HepG2 (cell line): Measurements from ENCODE around the gene OR10AD1. TPM values are rescaled to one million over a fixed set of nuclear protein-coding genes. Genes with fewer than 3 reads are reported as not detected.

Experiments
- ATAC-seq: fragments of 200-7000 bp; cut with Tn5 transposase; 3 replicates; pipeline ENCODE4 v1.9.1; 2020; ENCODE audit warnings: mild to moderate bottlenecking, moderate library complexity
- BruUV-seq: library from RNA; stranded (reverse); fragments of 400-500 nt; replicated peaks from 2 replicates; lab custom pipeline; 2021; lab: Mats Ljungman, UMichigan
- CTCF ChIA-PET: fragments of 300-600 bp; formaldehyde crosslinking; extraction: SDS; loops from one replicate; lab custom pipeline; 2021; ENCODE audit warnings: low total read pairs, inconsistent platforms, low intra/inter-chr PET ratio; lab: Yijun Ruan, JAX
- POLR2A ChIA-PET: fragments of 350-600 bp; sonication (Branson Sonifier 250); formaldehyde crosslinking; loops from one replicate; lab custom pipeline; 2020; ENCODE audit warnings: antibody characterized with exemption, inconsistent platforms; lab: Yijun Ruan, JAX
- DNase-seq: peaks from one replicate; pipeline ENCODE4 v3.0.0-alpha.2; 2015; ENCODE audit warnings: low spot score
- FAIRE-seq: peaks from 3 replicates; lab custom pipeline; 2011; peaks lifted over from hg19 to GRCh38; lab: Jason Lieb, UNC
- H2AFZ ChIP-seq: one replicate; pipeline ENCODE4 v1.6.1; 2011; ENCODE audit warnings: low read length, inconsistent platforms
- H3K27ac ChIP-seq: fragments of 300-600 bp; 3 replicates; pipeline ENCODE4 v1.8.0; 2011; ENCODE audit warnings: mixed run types, mild to moderate bottlenecking, mixed read lengths, low read length, inconsistent platforms; ENCODE audit not compliant: insufficient read depth; ENCODE audit errors: extremely low read length
- H3K27me3 ChIP-seq, 2 experiments: fragments of 200-600 bp in 1 of 2; 2 replicates in 1 of 2; 3 replicates in 1 of 2; pipeline versions ENCODE4 v1.6.0 to v1.8.0; 2011; ENCODE audit warnings: low read length in 2 of 2, mild to moderate bottlenecking in 2 of 2, moderate library complexity in 2 of 2, inconsistent platforms in 1 of 2; ENCODE audit not compliant: insufficient read depth in 2 of 2, control insufficient read depth in 1 of 2
- H3K36me3 ChIP-seq, 2 experiments: fragments of 200-600 bp in 1 of 2; replicated peaks in 1 of 2; 2 replicates in 1 of 2; 3 replicates in 1 of 2; pipeline versions ENCODE4 v1.5.1 to v1.8.0; 2011; ENCODE audit warnings: low read length in 2 of 2, inconsistent platforms in 1 of 2; ENCODE audit not compliant: insufficient read depth in 2 of 2, control insufficient read depth in 1 of 2
- H3K4me1 ChIP-seq: 2 replicates; pipeline ENCODE4 v1.5.1; 2012; ENCODE audit warnings: low read length, inconsistent platforms; ENCODE audit not compliant: insufficient read depth
- H3K4me2 ChIP-seq: 2 replicates; pipeline ENCODE4 v1.6.0; 2011; ENCODE audit warnings: low read depth, low read length, inconsistent platforms
- H3K4me3 ChIP-seq, 3 experiments: fragments of 200-600 bp in 1 of 3; sonication (generic), shearing (Covaris generic) in 1 of 3; replicated peaks in 1 of 3; 2 replicates each; pipeline ENCODE4 v1.5.1; 2011 to 2016; ENCODE audit warnings: low read length in 3 of 3, inconsistent platforms in 2 of 3, low read depth in 2 of 3, mild to moderate bottlenecking in 2 of 3, control low read depth in 1 of 3, mixed read lengths in 1 of 3; ENCODE audit not compliant: insufficient read depth in 1 of 3
- H3K79me2 ChIP-seq: one replicate; pipeline ENCODE4 v1.6.1; 2011; ENCODE audit warnings: low read length, inconsistent platforms; ENCODE audit not compliant: insufficient read depth
- H3K9ac ChIP-seq: 2 replicates; pipeline ENCODE4 v1.6.0; 2011; ENCODE audit warnings: mild to moderate bottlenecking, low read depth, low read length, inconsistent platforms; ENCODE audit not compliant: insufficient read depth
- H3K9me3 ChIP-seq: 2 replicates; pipeline ENCODE4 v1.5.1; 2012; ENCODE audit warnings: mild to moderate bottlenecking, low read length
- H4K20me1 ChIP-seq: 2 replicates; pipeline ENCODE4 v1.6.0; 2011; ENCODE audit warnings: inconsistent platforms, mild to moderate bottlenecking, low read length, moderate library complexity; ENCODE audit not compliant: insufficient read depth
- CHD4 ChIP-seq: fragments of 200-600 bp; sonication (generic); IDR thresholded peaks from 2 replicates; pipeline ENCODE4 v1.7.0; 2017; ENCODE audit warnings: mild to moderate bottlenecking, low read length, borderline replicate concordance
- CREM ChIP-seq, 2 experiments: sonication (generic) in 1 of 2; formaldehyde crosslinking in 1 of 2; IDR thresholded peaks; 2 replicates each; pipeline versions ENCODE4 v1.4.0 to v1.6.1; 2016 to 2020; ENCODE audit warnings: antibody characterized with exemption in 1 of 2, mild to moderate bottlenecking in 1 of 2, missing genetic modification reagents in 1 of 2
- POLR2A ChIP-seq, 2 experiments: IDR thresholded peaks; 2 replicates each; pipeline ENCODE4 v1.6.1; 2011; ENCODE audit warnings: low read depth in 2 of 2, low read length in 2 of 2, mild to moderate bottlenecking in 1 of 2, moderate library complexity in 1 of 2; ENCODE audit not compliant: insufficient read depth in 1 of 2
- SAFB2 ChIP-seq: sonication (generic); formaldehyde crosslinking; IDR thresholded peaks from 2 replicates; pipeline ENCODE4 v1.5.1; 2020; ENCODE audit warnings: missing genetic modification reagents, low read depth, mild to moderate bottlenecking, borderline replicate concordance
- SMYD3 ChIP-seq: sonication (generic); formaldehyde crosslinking; IDR thresholded peaks from 2 replicates; pipeline ENCODE4 v1.8.1; 2023; ENCODE audit warnings: mild to moderate bottlenecking, missing genetic modification reagents
- ZFX ChIP-seq: sonication (generic); formaldehyde crosslinking; IDR thresholded peaks from 2 replicates; pipeline ENCODE4 v1.4.0; 2020; ENCODE audit warnings: mild to moderate bottlenecking, low read depth, missing genetic modification reagents, moderate library complexity
- ZFYVE20 ChIP-seq: sonication (generic); formaldehyde crosslinking; IDR thresholded peaks from 2 replicates; pipeline ENCODE4 v1.8.0; 2023; ENCODE audit warnings: low read depth, mild to moderate bottlenecking, moderate library complexity, missing genetic modification reagents, borderline replicate concordance
- ZMAT3 ChIP-seq: sonication (generic); formaldehyde crosslinking; conservative IDR thresholded peaks from 2 replicates; pipeline ENCODE4 v1.7.0; 2021; ENCODE audit warnings: missing genetic modification reagents
- ZNF180 ChIP-seq: sonication (generic); formaldehyde crosslinking; IDR thresholded peaks from 2 replicates; pipeline ENCODE4 v1.4.0; 2020; ENCODE audit warnings: low read depth, missing genetic modification reagents, borderline replicate concordance
- ZNF547 ChIP-seq: sonication (generic); formaldehyde crosslinking; IDR thresholded peaks from 2 replicates; pipeline ENCODE4 v1.5.1; 2020; ENCODE audit warnings: mild to moderate bottlenecking, missing genetic modification reagents
- ZNF775 ChIP-seq: sonication (generic); formaldehyde crosslinking; IDR thresholded peaks from 2 replicates; pipeline ENCODE4 v1.4.0; 2020; ENCODE audit warnings: missing genetic modification reagents, mild to moderate bottlenecking, moderate library complexity, borderline replicate concordance
- WGBS: methylation state at CpG from one replicate; pipeline ENCODE4 v1.1.6; 2017; ENCODE audit warnings: low lambda C conversion rate; 5-methylcytosine and 5-hydroxymethylcytosine counted together
- in situ Hi-C: cut with HindIII; loops from 2 replicates; pipeline ENCODE4 v1.10.0; 2017; ENCODE audit warnings: low pct_unique_long_range_greater_than_20kb; ENCODE audit not compliant: extremely low pct_ligation_motif_present
- intact Hi-C: fragments of 100-400 bp; cut with micrococcal nuclease; formaldehyde crosslinking; loops from one replicate; pipeline ENCODE4 v1.10.0; 2022; ENCODE audit not compliant: unreplicated experiment
- polyA plus RNA-seq, 8 experiments: library from polyadenylated mRNA; depleted of rRNA in 3 of 8; stranded (reverse) in 7 of 8; unstranded in 1 of 8; fragments of >200 nt; fragmentation: Illumina TruSeq in 4 of 8; extraction: Trizol in 4 of 8; gene quantifications; 2 replicates each; pipeline versions ENCODE4 v1.2.1 to v1.2.3, GENCODE V29; 2011 to 2016; ENCODE audit warnings: low read depth in 4 of 8, missing spikeins in 1 of 8, mixed read lengths in 1 of 8; ENCODE audit not compliant: insufficient read depth in 1 of 8
- total RNA-seq, 5 experiments: library from RNA; depleted of rRNA; stranded (reverse); fragments of >200 nt; fragmentation: Illumina TruSeq; extraction: Trizol; gene quantifications; 2 replicates each; pipeline ENCODE4 v1.2.3, GENCODE V29; 2016; ENCODE audit warnings: low read depth in 1 of 5
- TF ChIP-seq, protein P1 (sequence below): sonication (generic); formaldehyde crosslinking; IDR thresholded peaks from 2 replicates; pipeline ENCODE4 v1.5.1; 2020; ENCODE audit warnings: mild to moderate bottlenecking, missing genetic modification reagents, borderline replicate concordance
- TF ChIP-seq, protein P2 (sequence below): sonication (generic); formaldehyde crosslinking; IDR thresholded peaks from 2 replicates; pipeline ENCODE4 v1.5.0; 2020; ENCODE audit warnings: mild to moderate bottlenecking, missing genetic modification reagents
- TF ChIP-seq, protein P3 (sequence below): sonication (generic); formaldehyde crosslinking; IDR thresholded peaks from 2 replicates; pipeline ENCODE4 v1.8.0; 2022; ENCODE audit warnings: mild to moderate bottlenecking, missing genetic modification reagents; ENCODE audit not compliant: insufficient replicate concordance
- TF ChIP-seq, protein P4 (sequence below): sonication (generic); formaldehyde crosslinking; IDR thresholded peaks from 2 replicates; pipeline ENCODE4 v1.8.0; 2022; ENCODE audit warnings: missing genetic modification reagents, mild to moderate bottlenecking, inconsistent platforms, borderline replicate concordance

OR10AD1 gene
- total and polyA plus RNA-seq, 2 of the 13 experiments (the other 11 are each of a cell fraction or from before 2014, with no cell fraction given), result not detected

DNA sequence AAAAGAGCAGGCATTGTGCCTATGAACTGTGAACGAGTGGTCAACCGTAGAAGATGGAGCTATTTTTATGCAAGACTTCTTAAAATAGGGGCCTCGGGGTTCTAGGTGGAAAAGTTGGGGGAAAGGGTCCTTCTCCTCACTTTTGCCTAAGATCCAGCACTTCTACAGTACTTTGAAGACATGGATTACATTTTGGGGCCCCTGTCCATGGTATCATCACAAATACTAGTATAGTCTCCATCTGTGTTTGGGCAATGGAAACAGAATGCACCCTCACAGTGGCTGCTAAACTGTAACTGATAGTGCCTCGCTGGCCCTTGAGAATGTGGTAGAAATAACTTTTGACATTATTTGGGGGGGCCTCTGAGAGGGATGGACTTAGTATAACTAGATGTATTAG, 25.1 kb downstream of the OR10AD1 start:
- in situ Hi-C loops, result no loop called here
- Histone ChIP-seq H3K4me1 (0 out of 2 replicates have a peak, but pooled peaks cover 5% of the 10 kb centered on the region), H3K9me3 (no peaks in the 10 kb centered on the region), H3K36me3 (no peaks in the 10 kb centered on the region), H4K20me1 (no peaks in the 10 kb centered on the region), H2AFZ (no peak overlapping the region), H3K4me3 (no peak overlapping the region), H3K9ac (no peak overlapping the region), H3K27ac (no peak overlapping the region), H3K4me2 (no peak overlapping the region), H3K27me3 (peaks cover 0 to 31% of the 10 kb centered on the region in 2 experiments; a peak in 3 of 5 replicates), H3K79me2 (no peaks in the 10 kb centered on the region)
- POLR2A ChIA-PET, result no interaction called here
- DNase-seq (no peak), FAIRE-seq (no peak), ATAC-seq (no peak)
- TF ChIP-seq CREM (IDR thresholded peaks at IDR 0.05) (no peak), CREM (CRISPR knock-in tag; IDR thresholded peaks at IDR 0.05) (no peak), POLR2A (IDR thresholded peaks at IDR 0.05; ENCODE audit: insufficient read depth in 1 of 2, low read depth in 2 of 2, low read length in 2 of 2) (no peak), ZNF180 (CRISPR knock-in tag) (no peak), ZFX (CRISPR knock-in tag) (no peak), ZMAT3 (CRISPR knock-in tag) (no peak), ZFYVE20 (CRISPR knock-in tag) (no peak), ZNF547 (CRISPR knock-in tag) (no peak), SMYD3 (CRISPR knock-in tag) (no peak), ZNF775 (CRISPR knock-in tag) (no peak), CHD4 (no peak), SAFB2 (CRISPR knock-in tag) (no peak)
- TF ChIP-seq, protein P1, sequence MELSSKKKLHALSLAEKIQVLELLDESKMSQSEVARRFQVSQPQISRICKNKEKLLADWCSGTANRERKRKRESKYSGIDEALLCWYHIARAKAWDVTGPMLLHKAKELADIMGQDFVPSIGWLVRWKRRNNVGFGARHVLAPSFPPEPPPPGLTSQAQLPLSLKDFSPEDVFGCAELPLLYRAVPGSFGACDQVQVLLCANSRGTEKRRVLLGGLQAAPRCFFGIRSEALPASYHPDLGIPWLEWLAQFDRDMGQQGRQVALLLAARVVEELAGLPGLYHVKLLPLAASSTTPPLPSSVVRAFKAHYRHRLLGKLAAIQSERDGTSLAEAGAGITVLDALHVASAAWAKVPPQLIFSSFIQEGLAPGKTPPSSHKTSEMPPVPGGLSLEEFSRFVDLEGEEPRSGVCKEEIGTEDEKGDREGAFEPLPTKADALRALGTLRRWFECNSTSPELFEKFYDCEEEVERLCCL (CRISPR knock-in tag), result no peak
- TF ChIP-seq, protein P2, sequence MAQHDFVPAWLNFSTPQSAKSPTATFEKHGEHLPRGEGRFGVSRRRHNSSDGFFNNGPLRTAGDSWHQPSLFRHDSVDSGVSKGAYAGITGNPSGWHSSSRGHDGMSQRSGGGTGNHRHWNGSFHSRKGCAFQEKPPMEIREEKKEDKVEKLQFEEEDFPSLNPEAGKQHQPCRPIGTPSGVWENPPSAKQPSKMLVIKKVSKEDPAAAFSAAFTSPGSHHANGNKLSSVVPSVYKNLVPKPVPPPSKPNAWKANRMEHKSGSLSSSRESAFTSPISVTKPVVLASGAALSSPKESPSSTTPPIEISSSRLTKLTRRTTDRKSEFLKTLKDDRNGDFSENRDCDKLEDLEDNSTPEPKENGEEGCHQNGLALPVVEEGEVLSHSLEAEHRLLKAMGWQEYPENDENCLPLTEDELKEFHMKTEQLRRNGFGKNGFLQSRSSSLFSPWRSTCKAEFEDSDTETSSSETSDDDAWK (CRISPR knock-in tag), result no peak
- TF ChIP-seq, protein P3, sequence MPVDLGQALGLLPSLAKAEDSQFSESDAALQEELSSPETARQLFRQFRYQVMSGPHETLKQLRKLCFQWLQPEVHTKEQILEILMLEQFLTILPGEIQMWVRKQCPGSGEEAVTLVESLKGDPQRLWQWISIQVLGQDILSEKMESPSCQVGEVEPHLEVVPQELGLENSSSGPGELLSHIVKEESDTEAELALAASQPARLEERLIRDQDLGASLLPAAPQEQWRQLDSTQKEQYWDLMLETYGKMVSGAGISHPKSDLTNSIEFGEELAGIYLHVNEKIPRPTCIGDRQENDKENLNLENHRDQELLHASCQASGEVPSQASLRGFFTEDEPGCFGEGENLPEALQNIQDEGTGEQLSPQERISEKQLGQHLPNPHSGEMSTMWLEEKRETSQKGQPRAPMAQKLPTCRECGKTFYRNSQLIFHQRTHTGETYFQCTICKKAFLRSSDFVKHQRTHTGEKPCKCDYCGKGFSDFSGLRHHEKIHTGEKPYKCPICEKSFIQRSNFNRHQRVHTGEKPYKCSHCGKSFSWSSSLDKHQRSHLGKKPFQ (CRISPR knock-in tag), result no peak
- TF ChIP-seq, protein P4, sequence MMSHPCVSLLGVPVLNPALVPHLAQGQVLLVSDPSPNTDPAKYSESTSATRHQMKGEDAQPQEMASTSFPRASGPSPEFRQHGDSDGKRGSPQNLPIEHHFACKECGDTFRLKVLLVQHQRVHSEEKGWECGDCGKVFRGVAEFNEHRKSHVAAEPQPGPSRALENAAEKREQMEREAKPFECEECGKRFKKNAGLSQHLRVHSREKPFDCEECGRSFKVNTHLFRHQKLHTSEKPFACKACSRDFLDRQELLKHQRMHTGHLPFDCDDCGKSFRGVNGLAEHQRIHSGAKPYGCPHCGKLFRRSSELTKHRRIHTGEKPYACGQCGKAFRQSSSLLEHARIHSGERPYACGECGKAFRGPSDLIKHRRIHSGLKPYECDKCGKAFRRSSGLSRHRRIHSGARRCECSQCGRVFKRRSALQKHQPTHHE (CRISPR knock-in tag), result no peak
- CTCF ChIA-PET, result no interaction called here
- intact Hi-C loops, result no loop called here
- 10% methylated on average over 4 of the region's 4 CpGs for WGBS
- BruUV-seq, result no TSS peak
